Liver (tissue), 3 donors: Measurements from ENCODE around the gene NPC1L1.

Source experiments
- EGR1 ChIP-seq, 2 donors: IDR thresholded peaks; 2 replicates each; pipeline ENCODE4 v1.6.1; 2016 to 2018; ENCODE audit warnings: antibody characterized with exemption in 2 of 2, low read depth in 2 of 2
- FOXA2 ChIP-seq: IDR thresholded peaks from 2 replicates; pipeline ENCODE4 v1.6.1; 2016; ENCODE audit warnings: antibody characterized with exemption
- HNF4G ChIP-seq: IDR thresholded peaks from 2 replicates; pipeline ENCODE4 v1.6.1; 2016; ENCODE audit warnings: antibody characterized with exemption
- NR2F2 ChIP-seq: IDR thresholded peaks from 2 replicates; pipeline ENCODE4 v1.6.1; 2016; ENCODE audit warnings: antibody characterized with exemption
- RAD21 ChIP-seq, 2 donors: IDR thresholded peaks; 2 replicates each; pipeline ENCODE4 v1.6.1; 2016; ENCODE audit warnings: antibody characterized with exemption in 2 of 2, mild to moderate bottlenecking in 2 of 2
- SP1 ChIP-seq: IDR thresholded peaks from 2 replicates; pipeline ENCODE4 v1.6.1; 2018; ENCODE audit warnings: antibody characterized with exemption, mild to moderate bottlenecking
- TAF1 ChIP-seq: conservative IDR thresholded peaks from 2 replicates; pipeline ENCODE4 v1.6.1; 2016; ENCODE audit warnings: antibody characterized with exemption, mild to moderate bottlenecking
- YY1 ChIP-seq: IDR thresholded peaks from 2 replicates; pipeline ENCODE4 v1.6.1; 2016; ENCODE audit warnings: antibody characterized with exemption, mild to moderate bottlenecking
- TF ChIP-seq, protein P1 (sequence below): fragments of 150-350 bp; IDR thresholded peaks from 2 replicates; pipeline ENCODE4 v1.5.1; 2017; ENCODE audit warnings: improper control_type of control experiment, low read depth, low read length; ENCODE audit not compliant: missing input control
- TF ChIP-seq, protein P2 (sequence below): IDR thresholded peaks from 2 replicates; pipeline ENCODE4 v1.6.1; 2016; ENCODE audit warnings: antibody characterized with exemption
- TF ChIP-seq, protein P3 (sequence below): IDR thresholded peaks from 2 replicates; pipeline ENCODE4 v1.6.1; 2016; ENCODE audit warnings: antibody characterized with exemption, mild to moderate bottlenecking
- TF ChIP-seq, protein P4 (sequence below): IDR thresholded peaks from 2 replicates; pipeline ENCODE4 v1.6.1; 2016; ENCODE audit warnings: antibody characterized with exemption
- donor health status: healthy.
- donor health status: healthy.

DNA sequence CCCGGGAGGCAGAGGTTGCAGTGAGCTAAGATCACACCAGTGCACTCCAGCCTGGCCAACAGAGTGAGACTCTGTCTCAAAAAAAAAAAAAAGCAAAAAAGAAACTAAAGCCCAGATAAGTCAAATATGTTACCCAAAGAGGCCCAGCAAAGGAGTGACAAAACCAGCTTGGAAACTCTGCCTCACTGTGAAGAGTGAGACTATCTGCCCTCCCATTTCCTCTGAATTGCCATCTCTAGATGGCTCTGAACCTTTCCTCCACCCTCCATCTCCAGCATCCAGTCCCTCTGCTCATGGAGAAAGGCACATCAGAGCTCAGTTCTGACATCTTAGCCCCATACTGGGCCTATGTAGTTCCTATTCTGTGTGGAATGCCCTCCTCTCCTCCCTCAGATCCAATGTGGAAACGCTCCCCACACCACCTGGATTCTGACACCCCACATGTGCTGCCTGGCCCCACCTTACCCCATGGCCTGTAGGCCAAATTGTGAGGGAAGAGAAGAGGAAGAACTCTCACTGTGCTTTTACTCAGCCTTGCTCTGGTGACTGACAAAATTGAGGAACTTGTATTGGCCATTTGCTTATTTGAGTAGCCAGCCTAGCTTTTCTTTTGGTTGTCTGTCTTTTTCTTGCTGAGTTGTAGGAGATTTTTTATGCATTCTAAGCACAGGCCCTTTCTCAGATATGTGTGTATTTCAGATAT, 32.7 kb downstream of the NPC1L1 start:
- TF ChIP-seq HNF4G (no peak), RAD21 (IDR thresholded peaks at IDR 0.05) (no peak), YY1 (no peak), SP1 (no peak), FOXA2 (no peak), TAF1 (no peak), EGR1 (IDR thresholded peaks at IDR 0.05; ENCODE audit: low read depth in 2 of 2) (no peak), NR2F2 (no peak)
- TF ChIP-seq, protein P1, sequence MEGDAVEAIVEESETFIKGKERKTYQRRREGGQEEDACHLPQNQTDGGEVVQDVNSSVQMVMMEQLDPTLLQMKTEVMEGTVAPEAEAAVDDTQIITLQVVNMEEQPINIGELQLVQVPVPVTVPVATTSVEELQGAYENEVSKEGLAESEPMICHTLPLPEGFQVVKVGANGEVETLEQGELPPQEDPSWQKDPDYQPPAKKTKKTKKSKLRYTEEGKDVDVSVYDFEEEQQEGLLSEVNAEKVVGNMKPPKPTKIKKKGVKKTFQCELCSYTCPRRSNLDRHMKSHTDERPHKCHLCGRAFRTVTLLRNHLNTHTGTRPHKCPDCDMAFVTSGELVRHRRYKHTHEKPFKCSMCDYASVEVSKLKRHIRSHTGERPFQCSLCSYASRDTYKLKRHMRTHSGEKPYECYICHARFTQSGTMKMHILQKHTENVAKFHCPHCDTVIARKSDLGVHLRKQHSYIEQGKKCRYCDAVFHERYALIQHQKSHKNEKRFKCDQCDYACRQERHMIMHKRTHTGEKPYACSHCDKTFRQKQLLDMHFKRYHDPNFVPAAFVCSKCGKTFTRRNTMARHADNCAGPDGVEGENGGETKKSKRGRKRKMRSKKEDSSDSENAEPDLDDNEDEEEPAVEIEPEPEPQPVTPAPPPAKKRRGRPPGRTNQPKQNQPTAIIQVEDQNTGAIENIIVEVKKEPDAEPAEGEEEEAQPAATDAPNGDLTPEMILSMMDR = no peak
- TF ChIP-seq, protein P2, sequence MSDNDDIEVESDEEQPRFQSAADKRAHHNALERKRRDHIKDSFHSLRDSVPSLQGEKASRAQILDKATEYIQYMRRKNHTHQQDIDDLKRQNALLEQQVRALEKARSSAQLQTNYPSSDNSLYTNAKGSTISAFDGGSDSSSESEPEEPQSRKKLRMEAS = no peak
- TF ChIP-seq, protein P3, sequence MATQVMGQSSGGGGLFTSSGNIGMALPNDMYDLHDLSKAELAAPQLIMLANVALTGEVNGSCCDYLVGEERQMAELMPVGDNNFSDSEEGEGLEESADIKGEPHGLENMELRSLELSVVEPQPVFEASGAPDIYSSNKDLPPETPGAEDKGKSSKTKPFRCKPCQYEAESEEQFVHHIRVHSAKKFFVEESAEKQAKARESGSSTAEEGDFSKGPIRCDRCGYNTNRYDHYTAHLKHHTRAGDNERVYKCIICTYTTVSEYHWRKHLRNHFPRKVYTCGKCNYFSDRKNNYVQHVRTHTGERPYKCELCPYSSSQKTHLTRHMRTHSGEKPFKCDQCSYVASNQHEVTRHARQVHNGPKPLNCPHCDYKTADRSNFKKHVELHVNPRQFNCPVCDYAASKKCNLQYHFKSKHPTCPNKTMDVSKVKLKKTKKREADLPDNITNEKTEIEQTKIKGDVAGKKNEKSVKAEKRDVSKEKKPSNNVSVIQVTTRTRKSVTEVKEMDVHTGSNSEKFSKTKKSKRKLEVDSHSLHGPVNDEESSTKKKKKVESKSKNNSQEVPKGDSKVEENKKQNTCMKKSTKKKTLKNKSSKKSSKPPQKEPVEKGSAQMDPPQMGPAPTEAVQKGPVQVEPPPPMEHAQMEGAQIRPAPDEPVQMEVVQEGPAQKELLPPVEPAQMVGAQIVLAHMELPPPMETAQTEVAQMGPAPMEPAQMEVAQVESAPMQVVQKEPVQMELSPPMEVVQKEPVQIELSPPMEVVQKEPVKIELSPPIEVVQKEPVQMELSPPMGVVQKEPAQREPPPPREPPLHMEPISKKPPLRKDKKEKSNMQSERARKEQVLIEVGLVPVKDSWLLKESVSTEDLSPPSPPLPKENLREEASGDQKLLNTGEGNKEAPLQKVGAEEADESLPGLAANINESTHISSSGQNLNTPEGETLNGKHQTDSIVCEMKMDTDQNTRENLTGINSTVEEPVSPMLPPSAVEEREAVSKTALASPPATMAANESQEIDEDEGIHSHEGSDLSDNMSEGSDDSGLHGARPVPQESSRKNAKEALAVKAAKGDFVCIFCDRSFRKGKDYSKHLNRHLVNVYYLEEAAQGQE = no peak
- TF ChIP-seq, protein P4, sequence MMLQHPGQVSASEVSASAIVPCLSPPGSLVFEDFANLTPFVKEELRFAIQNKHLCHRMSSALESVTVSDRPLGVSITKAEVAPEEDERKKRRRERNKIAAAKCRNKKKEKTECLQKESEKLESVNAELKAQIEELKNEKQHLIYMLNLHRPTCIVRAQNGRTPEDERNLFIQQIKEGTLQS = no peak
